HEK293 (cell line): Measurements from ENCODE around the gene KLK15.
A peak's percentile ranks its signal among the peaks of the same experiment; 100 is the strongest.

Source experiments
- CTCF ChIA-PET: fragments of 350-600 bp; formaldehyde crosslinking; extraction: SDS; loops from one replicate; lab custom pipeline; 2021; ENCODE audit warnings: antibody characterized with exemption; lab: Yijun Ruan, JAX
- POLR2A ChIA-PET: fragments of 300-600 bp; formaldehyde crosslinking; extraction: SDS; loops from one replicate; lab custom pipeline; 2020; ENCODE audit warnings: antibody characterized with exemption, inconsistent platforms; lab: Yijun Ruan, JAX
- H3K27ac ChIP-seq: fragments of 200-500 bp; sonication (Bioruptor generic); 2 replicates; pipeline ENCODE4 v1.5.1; 2014; ENCODE audit warnings: low read depth, low read length, control low read depth, inconsistent platforms; ENCODE audit errors: extremely low read depth
- H3K36me3 ChIP-seq, 2 experiments: fragments of 200-500 bp in 1 of 2; sonication (Bioruptor generic) in 1 of 2; 1 replicate in 1 of 2; 2 replicates in 1 of 2; pipeline ENCODE4 v1.5.1; 2014 to 2017; ENCODE audit warnings: inconsistent platforms in 2 of 2, low read length in 2 of 2; ENCODE audit not compliant: control insufficient read depth in 2 of 2, insufficient read depth in 1 of 2
- H3K4me1 ChIP-seq: fragments of 200-500 bp; sonication (Bioruptor generic); 2 replicates; pipeline ENCODE4 v1.5.1; 2014; ENCODE audit warnings: mild to moderate bottlenecking, low read length, inconsistent platforms; ENCODE audit not compliant: control insufficient read depth, insufficient read depth
- H3K4me3 ChIP-seq: 2 replicates; pipeline ENCODE4 v1.5.1; 2011; ENCODE audit warnings: low read depth, mild to moderate bottlenecking, control low read depth, low read length, moderate library complexity
- H3K9me3 ChIP-seq: fragments of 200-500 bp; sonication (Bioruptor generic); 2 replicates; pipeline ENCODE4 v1.5.1; 2014; ENCODE audit warnings: low read depth, low read length, inconsistent platforms; ENCODE audit not compliant: control insufficient read depth, insufficient read depth
- ELK4 ChIP-seq: IDR thresholded peaks from 2 replicates; pipeline ENCODE4 v1.6.1; 2011; ENCODE audit warnings: mild to moderate bottlenecking, low read depth, low read length, borderline replicate concordance
- HOXC10 ChIP-seq: sonication (generic); formaldehyde crosslinking; IDR thresholded peaks from 2 replicates; pipeline ENCODE4 v1.8.1; 2023; ENCODE audit warnings: mild to moderate bottlenecking, missing genetic modification reagents
- IKZF3 ChIP-seq: fragments of 450-650 bp; IDR thresholded peaks from 2 replicates; pipeline ENCODE4 v1.5.0; 2018; ENCODE audit warnings: missing biosample characterization, mild to moderate bottlenecking, missing genetic modification characterization, moderate library complexity
- KLF10 ChIP-seq: fragments of 450-650 bp; IDR thresholded peaks from 2 replicates; pipeline ENCODE4 v1.5.1; 2018; ENCODE audit warnings: missing biosample characterization, mild to moderate bottlenecking, missing genetic modification characterization
- PRDM10 ChIP-seq: fragments of 450-650 bp; formaldehyde crosslinking; IDR thresholded peaks from 2 replicates; pipeline ENCODE4 v1.5.1; 2016; ENCODE audit warnings: missing biosample characterization, missing genetic modification characterization
- ZNF221 ChIP-seq: fragments of 450-650 bp; formaldehyde crosslinking; IDR thresholded peaks from 2 replicates; pipeline ENCODE4 v1.5.1; 2017; ENCODE audit warnings: missing biosample characterization, missing genetic modification characterization, borderline replicate concordance
- ZNF24 ChIP-seq: fragments of 450-650 bp; formaldehyde crosslinking; IDR thresholded peaks from 2 replicates; pipeline ENCODE4 v1.5.1; 2016; ENCODE audit warnings: missing biosample characterization, missing genetic modification characterization
- ZNF280D ChIP-seq: fragments of 450-650 bp; formaldehyde crosslinking; IDR thresholded peaks from 2 replicates; pipeline ENCODE4 v1.5.1; 2016; ENCODE audit warnings: missing biosample characterization, missing genetic modification characterization
- ZNF341 ChIP-seq: fragments of 450-650 bp; formaldehyde crosslinking; IDR thresholded peaks from 2 replicates; pipeline ENCODE4; 2016; ENCODE audit warnings: low read depth, missing biosample characterization, missing genetic modification characterization
- ZNF37A ChIP-seq: fragments of 450-650 bp; IDR thresholded peaks from 2 replicates; pipeline ENCODE4 v1.5.1; 2018; ENCODE audit warnings: missing biosample characterization, missing genetic modification characterization
- ZNF777 ChIP-seq: fragments of 450-650 bp; formaldehyde crosslinking; IDR thresholded peaks from 2 replicates; pipeline ENCODE4 v1.5.1; 2017; ENCODE audit warnings: missing biosample characterization, missing genetic modification characterization, borderline replicate concordance

KLK15 gene

GRCh38 chr19:50861010-50861409 is 27.6 kb upstream of the KLK15 start:
- CTCF ChIA-PET: interaction anchor here (0.6 kb wide), 1 partner anchor 154 kb away, joined by 3 read pairs; no protein-coding TSS in a partner anchor
- no peak overlapping the region for H3K27ac ChIP-seq
- H3K9me3 ChIP-seq: no peaks in the 10 kb centered on the region
- H3K4me1 ChIP-seq: no peaks in the 10 kb centered on the region
- no peaks in the 10 kb centered on the region for H3K36me3 ChIP-seq
- H3K4me3 ChIP-seq: no peak overlapping the region
- TF ChIP-seq ZNF221 (tag by site-specific recombination): no peak
- TF ChIP-seq PRDM10: 0 out of 2 replicates have a peak, but pooled peaks have one; percentile 19
- POLR2A ChIA-PET: interaction anchor here (1.0 kb wide), 1 partner anchor 56 kb away, joined by 3 read pairs; no protein-coding TSS in a partner anchor

- Histone ChIP-seq H3K9me3 (no peaks in the 10 kb centered on the region), H3K4me3 (no peak overlapping the region), H3K27ac (no peak overlapping the region), H3K36me3 (no peaks in the 10 kb centered on the region), H3K4me1 (no peaks in the 10 kb centered on the region)
- no peak for TF ChIP-seq ZNF280D
- TF ChIP-seq ZNF777: no peak
- no peak for TF ChIP-seq KLF10 (tag by site-specific recombination)
- no peak for TF ChIP-seq ELK4
- no peak for TF ChIP-seq ZNF37A (tag by site-specific recombination)
- TF ChIP-seq ZNF24 (tag by site-specific recombination): no peak
- TF ChIP-seq IKZF3: no peak
- POLR2A ChIA-PET: no interaction called here
- CTCF ChIA-PET: no interaction called here
Measured at GRCh38 chr19:50859849-50860248, 26.5 kb upstream of the KLK15 start.

- TF ChIP-seq HOXC10 (no peak), ZNF341 (0 out of 2 replicates have a peak, but pooled peaks have one; percentile 26)
- H3K9me3 ChIP-seq: no peaks in the 10 kb centered on the region
- H3K36me3 ChIP-seq: no peaks in the 10 kb centered on the region
- POLR2A ChIA-PET: no interaction called here
- H3K4me1 ChIP-seq: no peaks in the 10 kb centered on the region
- H3K27ac ChIP-seq: no peak overlapping the region
- CTCF ChIA-PET: no interaction called here
- no peak overlapping the region for H3K4me3 ChIP-seq
Measured at GRCh38 chr19:50858886-50859285, 25.5 kb upstream of the KLK15 start.
